Measurements from ENCODE around the gene TSNAXIP1. TPM values are rescaled to one million over a fixed set of nuclear protein-coding genes. Genes with fewer than 3 reads are reported as not detected.

The TSNAXIP1 gene
- polyA plus RNA-seq, 1 donor (not counting 4 experiments of a cell fraction or from before 2014, with no cell fraction given): 0.54 TPM

DNA sequence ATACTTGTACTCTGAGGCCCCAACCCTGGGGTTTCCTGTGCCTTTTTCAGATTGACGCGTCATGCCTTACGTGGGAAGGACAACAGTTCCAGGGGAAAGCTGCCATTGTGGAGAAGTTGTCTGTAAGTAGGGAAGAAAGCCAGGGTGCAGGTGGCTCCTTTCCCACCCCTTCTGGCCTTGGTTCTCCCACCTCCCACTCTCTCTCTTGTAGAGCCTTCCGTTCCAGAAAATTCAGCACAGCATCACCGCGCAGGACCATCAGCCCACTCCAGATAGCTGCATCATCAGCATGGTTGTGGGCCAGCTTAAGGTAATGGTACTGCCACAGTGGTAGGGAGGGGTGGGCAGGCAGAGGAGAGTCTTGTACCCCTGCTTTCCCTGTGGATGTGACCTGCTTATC is 61.6 kb downstream of the TSNAXIP1 start:
- TF ChIP-seq, protein P1, sequence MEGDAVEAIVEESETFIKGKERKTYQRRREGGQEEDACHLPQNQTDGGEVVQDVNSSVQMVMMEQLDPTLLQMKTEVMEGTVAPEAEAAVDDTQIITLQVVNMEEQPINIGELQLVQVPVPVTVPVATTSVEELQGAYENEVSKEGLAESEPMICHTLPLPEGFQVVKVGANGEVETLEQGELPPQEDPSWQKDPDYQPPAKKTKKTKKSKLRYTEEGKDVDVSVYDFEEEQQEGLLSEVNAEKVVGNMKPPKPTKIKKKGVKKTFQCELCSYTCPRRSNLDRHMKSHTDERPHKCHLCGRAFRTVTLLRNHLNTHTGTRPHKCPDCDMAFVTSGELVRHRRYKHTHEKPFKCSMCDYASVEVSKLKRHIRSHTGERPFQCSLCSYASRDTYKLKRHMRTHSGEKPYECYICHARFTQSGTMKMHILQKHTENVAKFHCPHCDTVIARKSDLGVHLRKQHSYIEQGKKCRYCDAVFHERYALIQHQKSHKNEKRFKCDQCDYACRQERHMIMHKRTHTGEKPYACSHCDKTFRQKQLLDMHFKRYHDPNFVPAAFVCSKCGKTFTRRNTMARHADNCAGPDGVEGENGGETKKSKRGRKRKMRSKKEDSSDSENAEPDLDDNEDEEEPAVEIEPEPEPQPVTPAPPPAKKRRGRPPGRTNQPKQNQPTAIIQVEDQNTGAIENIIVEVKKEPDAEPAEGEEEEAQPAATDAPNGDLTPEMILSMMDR (optimal IDR thresholded peaks at IDR 0.05 in 1 of 3, IDR thresholded peaks at IDR 0.05 in 1 of 3, conservative IDR thresholded peaks at IDR 0.05 in 1 of 3; ENCODE audit: extremely low read depth in 1 of 3, insufficient read depth in 2 of 3, low read length in 3 of 3): no peak
- TF ChIP-seq EZH2 (IDR thresholded peaks at IDR 0.05; ENCODE audit: low read length): no peak
- H3K79me2 ChIP-seq (ENCODE audit: control insufficient read depth, insufficient read depth, low read length): peaks cover 20% of the 10 kb centered on the region
- H3K27ac ChIP-seq (ENCODE audit: control insufficient read depth, insufficient read depth, low read length): no peak overlapping the region
- no peak for FAIRE-seq
- no peaks in the 10 kb centered on the region for H3K9me1 ChIP-seq (ENCODE audit: control insufficient read depth, extremely low read depth, insufficient read depth, low read length)
- no peak overlapping the region for H3K4me3 ChIP-seq (ENCODE audit: control insufficient read depth in 2 of 3, extremely low read depth in 1 of 3, insufficient read depth in 2 of 3, low read depth in 1 of 3, low read length in 3 of 3)
- dilution Hi-C loops (cut with MboI; ENCODE audit: extremely low pct_ligation_motif_present, low sequenced_read_pairs): no loop called here
- H3K9me3 ChIP-seq (ENCODE audit: control insufficient read depth, low read depth, low read length): no peaks in the 10 kb centered on the region
- DNase-seq (ENCODE audit: low read depth, low spot score): no peak
- no peak overlapping the region for H2AFZ ChIP-seq (ENCODE audit: control insufficient read depth, low read length)
- no peak overlapping the region for H3K9ac ChIP-seq (ENCODE audit: control insufficient read depth, extremely low read depth, insufficient read depth, low read length)
- H4K20me1 ChIP-seq (ENCODE audit: control insufficient read depth, extremely low read depth, insufficient read depth, low read length): peaks cover 11% of the 10 kb centered on the region
- peaks cover 36 to 52% of the 10 kb centered on the region in 2 experiments for H3K36me3 ChIP-seq (ENCODE audit: control insufficient read depth in 2 of 2, extremely low read depth in 1 of 2, insufficient read depth in 2 of 2, low read length in 2 of 2)
- no peaks in the 10 kb centered on the region for H3K27me3 ChIP-seq (ENCODE audit: control insufficient read depth, extremely low read depth, insufficient read depth, low read length)
- H3K4me1 ChIP-seq (ENCODE audit: control insufficient read depth, extremely low read depth, insufficient read depth, low read length): peaks cover 16% of the 10 kb centered on the region
- no peak overlapping the region for H3K4me2 ChIP-seq (ENCODE audit: control insufficient read depth, extremely low read depth, insufficient read depth, low read depth, low read length)

- Histone ChIP-seq H4K20me1 (ENCODE audit: control insufficient read depth, extremely low read depth, insufficient read depth, low read length) (peaks cover 4% of the 10 kb centered on the region), H3K4me3 (ENCODE audit: control insufficient read depth in 2 of 3, extremely low read depth in 1 of 3, insufficient read depth in 2 of 3, low read depth in 1 of 3, low read length in 3 of 3) (no peak overlapping the region), H3K4me1 (ENCODE audit: control insufficient read depth, extremely low read depth, insufficient read depth, low read length) (peaks cover 29% of the 10 kb centered on the region), H3K79me2 (ENCODE audit: control insufficient read depth, insufficient read depth, low read length) (peaks cover 23% of the 10 kb centered on the region), H3K36me3 (ENCODE audit: control insufficient read depth in 2 of 2, extremely low read depth in 1 of 2, insufficient read depth in 2 of 2, low read length in 2 of 2) (peaks cover 34 to 50% of the 10 kb centered on the region in 2 experiments), H3K9ac (ENCODE audit: control insufficient read depth, extremely low read depth, insufficient read depth, low read length) (no peak overlapping the region), H3K27me3 (ENCODE audit: control insufficient read depth, extremely low read depth, insufficient read depth, low read length) (no peaks in the 10 kb centered on the region), H3K4me2 (ENCODE audit: control insufficient read depth, extremely low read depth, insufficient read depth, low read depth, low read length) (no peak overlapping the region), H3K9me3 (ENCODE audit: control insufficient read depth, low read depth, low read length) (no peaks in the 10 kb centered on the region), H2AFZ (ENCODE audit: control insufficient read depth, low read length) (no peak overlapping the region), H3K9me1 (ENCODE audit: control insufficient read depth, extremely low read depth, insufficient read depth, low read length) (no peaks in the 10 kb centered on the region), H3K27ac (ENCODE audit: control insufficient read depth, insufficient read depth, low read length) (no peak overlapping the region)
- dilution Hi-C loops (cut with MboI; ENCODE audit: extremely low pct_ligation_motif_present, low sequenced_read_pairs): no loop called here
- DNase-seq (ENCODE audit: low read depth, low spot score) (no peak), FAIRE-seq (no peak)
- no peak for TF ChIP-seq EZH2 (IDR thresholded peaks at IDR 0.05; ENCODE audit: low read length)
- TF ChIP-seq, protein P1 (optimal IDR thresholded peaks at IDR 0.05 in 1 of 3, IDR thresholded peaks at IDR 0.05 in 1 of 3, conservative IDR thresholded peaks at IDR 0.05 in 1 of 3; ENCODE audit: extremely low read depth in 1 of 3, insufficient read depth in 2 of 3, low read length in 3 of 3): no peak
Observed at GRCh38 chr16:67869653-67870052, 63.0 kb downstream of the TSNAXIP1 start.
